HG03095 (cell line): ENCODE data around the gene IL6ST.
"Not testable (repeated sequence)": the region's sequence is repeated elsewhere in the genome, so short reads cannot be mapped to it uniquely, and the experiment has no call there.

Experiments
- ATAC-seq: cut with Tn5 transposase; IDR thresholded peaks from one replicate; pipeline ENCODE4 v1.9.1; 2021; ENCODE audit warnings: moderate library complexity; ENCODE audit not compliant: unreplicated experiment

The IL6ST gene

GRCh38 chr5:55994495-55994997 is at the start of gene IL6ST:
Gene IL6ST (minus strand): TSS chr5:55994963. CDS start chr5:55976278, 18,685 bp downstream.
- peak; percentile 33 for ATAC-seq

GRCh38 chr5:56039985-56040384 is 45.2 kb upstream of the IL6ST start:
- no peak for ATAC-seq

- ATAC-seq: not testable (repeated sequence)
These were observed 43.4 kb upstream of the IL6ST start for GRCh38 chr5:56038206-56038605.

GRCh38 chr5:56037531-56038010 is 42.8 kb upstream of the IL6ST start:
- no peak for ATAC-seq

- not testable (repeated sequence) for ATAC-seq
These were observed 40.6 kb upstream of the IL6ST start for GRCh38 chr5:56035394-56035793.

GRCh38 chr5:56029871-56030630 is 35.3 kb upstream of the IL6ST start:
- ATAC-seq: not testable (repeated sequence)

GRCh38 chr5:56029457-56029856 is 34.7 kb upstream of the IL6ST start:
- ATAC-seq: no peak

- no peak for ATAC-seq
These were observed 33.9 kb upstream of the IL6ST start for GRCh38 chr5:56028708-56029107.

- peak; percentile 81 for ATAC-seq
These were observed 32.1 kb upstream of the IL6ST start for GRCh38 chr5:56026863-56027300.

- no peak for ATAC-seq
These were observed 30.6 kb upstream of the IL6ST start for GRCh38 chr5:56025151-56025885.

- no peak for ATAC-seq
These were observed 30.0 kb upstream of the IL6ST start for GRCh38 chr5:56024810-56025150.

- ATAC-seq: no peak
These were observed 28.5 kb upstream of the IL6ST start for GRCh38 chr5:56023296-56023695.

GRCh38 chr5:56019306-56020272 is 24.8 kb upstream of the IL6ST start:
- ATAC-seq: no peak

- ATAC-seq: no peak
These were observed 24.1 kb upstream of the IL6ST start for GRCh38 chr5:56018832-56019231.

- not testable (repeated sequence) for ATAC-seq
These were observed 19.9 kb upstream of the IL6ST start for GRCh38 chr5:56014701-56015100.

GRCh38 chr5:56013939-56014338 is 19.2 kb upstream of the IL6ST start:
- ATAC-seq: not testable (repeated sequence)

GRCh38 chr5:56012281-56012963 is 17.7 kb upstream of the IL6ST start:
- no peak for ATAC-seq

GRCh38 chr5:56011835-56012234 is 17.1 kb upstream of the IL6ST start:
- ATAC-seq: no peak

- ATAC-seq: no peak
These were observed 15.7 kb upstream of the IL6ST start for GRCh38 chr5:56010431-56010830.

GRCh38 chr5:56006600-56006999 is 11.8 kb upstream of the IL6ST start:
- no peak for ATAC-seq
